ENCODE data around the gene NCAN.
"Not testable (repeated sequence)": the region's sequence is repeated elsewhere in the genome, so short reads cannot be mapped to it uniquely, and the experiment has no call there.

NCAN gene

GRCh38 chr19:19224852-19225494, 13.2 kb downstream of the NCAN start:
- DNase-seq (ENCODE audit: low read depth): peak; percentile 77

GRCh38 chr19:19226204-19226603, 14.4 kb downstream of the NCAN start:
- DNase-seq (ENCODE audit: low read depth): no peak

- no peak for DNase-seq (ENCODE audit: low read depth)
Measured at GRCh38 chr19:19226663-19227062, 14.9 kb downstream of the NCAN start.

- no peak for DNase-seq (ENCODE audit: low read depth)
Measured at GRCh38 chr19:19227217-19227616, 15.5 kb downstream of the NCAN start.

- DNase-seq (ENCODE audit: low read depth): no peak
Measured at GRCh38 chr19:19229701-19230100, 17.9 kb downstream of the NCAN start.

GRCh38 chr19:19230999-19231398, 19.2 kb downstream of the NCAN start:
- DNase-seq (ENCODE audit: low read depth): no peak

GRCh38 chr19:19232261-19232721, 20.5 kb downstream of the NCAN start:
- no peak for DNase-seq (ENCODE audit: low read depth)

- DNase-seq (ENCODE audit: low read depth): no peak
Measured at GRCh38 chr19:19234220-19234816, 22.6 kb downstream of the NCAN start.

- DNase-seq (ENCODE audit: low read depth): no peak
Measured at GRCh38 chr19:19236173-19236572, 24.4 kb downstream of the NCAN start.

- no peak for DNase-seq (ENCODE audit: low read depth)
Measured at GRCh38 chr19:19238126-19238894, 26.6 kb downstream of the NCAN start.

- DNase-seq (ENCODE audit: low read depth): no peak
Measured at GRCh38 chr19:19239675-19240074, 27.9 kb downstream of the NCAN start.

- no peak for DNase-seq (ENCODE audit: low read depth)
Measured at GRCh38 chr19:19240476-19240875, 28.7 kb downstream of the NCAN start.

- DNase-seq (ENCODE audit: low read depth): no peak
Measured at GRCh38 chr19:19250196-19250801, 38.5 kb downstream of the NCAN start.

- not testable (repeated sequence) for DNase-seq (ENCODE audit: low read depth)
Measured at GRCh38 chr19:19253409-19253808, 41.7 kb downstream of the NCAN start.

GRCh38 chr19:19256072-19256969, 44.6 kb downstream of the NCAN start:
- DNase-seq (ENCODE audit: low read depth): no peak

- DNase-seq (ENCODE audit: low read depth): no peak
Measured at GRCh38 chr19:19257137-19257536, 45.4 kb downstream of the NCAN start.

- no peak for DNase-seq (ENCODE audit: low read depth)
Measured at GRCh38 chr19:19257836-19258588, 46.3 kb downstream of the NCAN start.

- DNase-seq (ENCODE audit: low read depth): no peak
Measured at GRCh38 chr19:19258589-19259338, 47.0 kb downstream of the NCAN start.

GRCh38 chr19:19259741-19260140, 48.0 kb downstream of the NCAN start:
- DNase-seq (ENCODE audit: low read depth): peak; percentile 31
